ENCODE measurements around the gene BAIAP2L1.

Gene BAIAP2L1

DNA sequence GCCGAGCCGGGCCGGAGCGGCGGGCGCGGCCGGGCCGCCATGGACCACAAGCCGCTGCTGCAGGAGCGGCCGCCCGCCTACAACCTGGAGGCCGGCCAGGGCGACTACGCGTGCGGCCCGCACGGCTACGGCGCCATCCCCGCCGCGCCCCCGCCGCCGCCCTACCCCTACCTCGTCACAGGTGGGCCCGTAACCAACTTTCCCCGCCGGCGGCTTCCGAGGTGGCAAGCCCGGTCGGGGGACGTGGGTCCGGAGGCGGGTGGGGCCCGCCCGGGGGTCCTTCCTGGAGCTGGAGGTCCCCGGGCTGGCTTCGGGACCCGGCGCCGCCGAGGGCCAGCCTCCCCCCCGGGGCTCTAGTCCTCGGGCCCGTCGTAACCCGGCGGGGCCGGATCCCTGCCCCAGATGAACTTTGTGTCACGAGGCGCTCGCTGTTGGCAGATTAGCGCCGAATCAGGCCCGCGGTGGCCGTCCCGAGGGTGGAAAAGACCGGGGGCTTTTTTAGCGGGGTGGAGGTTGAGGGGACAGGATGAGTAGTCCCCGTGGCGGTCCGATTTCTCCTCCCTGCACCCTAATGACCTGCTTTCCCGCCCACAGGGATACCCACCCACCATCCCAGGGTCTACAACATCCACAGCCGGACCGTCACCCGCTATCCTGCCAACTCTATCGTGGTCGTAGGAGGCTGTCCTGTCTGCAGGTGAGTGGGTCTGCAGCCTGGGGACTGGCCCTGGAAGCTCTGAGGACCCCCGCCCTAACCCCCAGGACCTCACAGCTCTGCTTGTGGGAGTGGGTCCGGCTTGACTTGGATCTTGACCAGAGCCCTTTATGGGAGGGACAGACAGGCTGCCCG, 118.9 kb downstream of the BAIAP2L1 start:
- H3K4me3 ChIP-seq (ENCODE audit: low read length), result peak overlapping the region; percentile 91
- peak; percentile 16 for DNase-seq (ENCODE audit: low read depth)
- H3K36me3 ChIP-seq (ENCODE audit: control insufficient read depth, insufficient read depth, low read length, severe bottlenecking), result peaks cover 4% of the 10 kb centered on the region
- H3K4me1 ChIP-seq (ENCODE audit: control insufficient read depth, insufficient read depth, low read length), result peaks cover 44% of the 10 kb centered on the region
- H3K9ac ChIP-seq (ENCODE audit: low read length), result peak overlapping the region; percentile 93
- no peaks in the 10 kb centered on the region for H3K27me3 ChIP-seq (replicated peaks; ENCODE audit: control insufficient read depth, insufficient read depth, low read length)
- no peaks in the 10 kb centered on the region for H3K9me3 ChIP-seq (ENCODE audit: control insufficient read depth, low read length)

DNA sequence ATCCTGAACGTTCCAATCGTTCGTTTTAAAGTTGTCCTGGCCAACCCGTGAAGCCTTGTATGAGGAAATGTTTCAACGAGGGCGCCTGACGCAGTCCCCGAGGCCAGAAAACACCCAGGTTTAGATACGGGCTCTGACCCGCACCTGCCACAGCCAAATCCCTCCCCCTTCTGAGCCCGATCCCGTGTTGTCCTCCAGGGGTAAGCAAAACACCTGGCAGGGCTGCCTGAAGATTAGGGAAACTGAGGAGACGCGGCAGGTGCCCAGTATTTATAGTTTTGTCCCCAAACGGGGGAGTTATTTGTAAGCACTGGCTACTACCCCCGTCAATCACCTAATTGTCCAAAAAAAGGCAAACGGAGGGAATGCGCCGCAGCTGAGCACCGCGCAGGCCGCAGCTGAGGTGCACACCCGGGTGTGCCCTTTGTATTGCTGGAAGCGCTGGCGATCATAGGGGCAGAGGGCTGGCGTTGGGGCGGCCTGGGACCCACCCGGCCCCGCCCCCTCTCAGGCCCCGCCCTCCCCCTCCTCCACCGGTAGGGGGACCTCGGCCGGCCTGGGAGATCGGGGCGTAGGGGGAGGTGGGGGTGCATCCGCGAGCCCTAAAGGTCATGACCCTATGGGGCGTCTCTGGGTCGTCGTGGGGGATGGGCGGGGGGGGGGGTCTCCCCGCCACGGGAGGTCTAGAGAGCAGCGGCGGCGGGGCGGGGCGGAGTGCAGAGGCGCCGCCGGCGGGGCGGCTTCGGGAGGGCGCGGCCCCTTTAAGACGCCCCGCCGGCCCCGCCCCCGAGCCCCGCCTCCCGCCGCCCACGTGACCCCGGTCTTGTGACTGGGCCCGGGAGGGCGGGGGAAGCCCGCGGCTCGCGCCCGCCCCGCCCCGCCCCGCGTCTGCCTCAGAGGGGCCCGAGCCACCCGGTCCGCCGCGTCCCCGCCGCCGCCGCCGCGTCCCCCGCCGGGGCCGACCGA, 119.8 kb downstream of the BAIAP2L1 start, which contains the start of gene BRI3:
TSS of gene BRI3 (plus strand) at position 896 of the 966 bp plus-strand sequence. CDS start 110 bp downstream, outside the sequence.
- Histone ChIP-seq H3K36me3 (ENCODE audit: control insufficient read depth, insufficient read depth, low read length, severe bottlenecking) (peaks cover 4% of the 10 kb centered on the region), H3K4me1 (ENCODE audit: control insufficient read depth, insufficient read depth, low read length) (peaks cover 42% of the 10 kb centered on the region), H3K27me3 (replicated peaks; ENCODE audit: control insufficient read depth, insufficient read depth, low read length) (no peaks in the 10 kb centered on the region), H3K4me3 (ENCODE audit: low read length) (peak within 1 kb of the TSS; percentile 91), H3K9ac (ENCODE audit: low read length) (peak within 1 kb of the TSS; percentile 93), H3K9me3 (ENCODE audit: control insufficient read depth, low read length) (no peaks in the 10 kb centered on the region)
- DNase-seq (ENCODE audit: low read depth), result peak; percentile 98

DNA sequence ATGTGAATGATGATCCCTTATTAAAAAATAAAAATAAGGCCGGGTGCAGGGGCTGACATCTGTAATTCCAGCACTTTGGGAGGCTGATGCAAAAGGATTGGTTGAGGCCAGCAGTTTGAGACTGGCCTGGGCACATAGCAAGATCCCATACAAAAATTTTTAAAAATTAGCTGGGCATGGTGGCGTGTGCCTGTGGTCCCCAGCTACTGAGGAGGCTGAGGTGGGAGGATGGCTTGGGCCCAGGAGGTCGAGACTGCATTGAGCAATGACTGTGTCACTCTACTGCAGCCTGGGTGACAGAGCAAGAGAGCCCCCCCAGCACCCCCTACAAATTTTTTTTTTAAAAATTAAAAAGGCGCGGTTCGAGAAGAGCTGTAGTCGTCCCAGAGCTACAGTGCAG, 120.6 kb downstream of the BAIAP2L1 start:
- Histone ChIP-seq H3K36me3 (ENCODE audit: control insufficient read depth, insufficient read depth, low read length, severe bottlenecking) (peaks cover 4% of the 10 kb centered on the region), H3K27me3 (replicated peaks; ENCODE audit: control insufficient read depth, insufficient read depth, low read length) (no peaks in the 10 kb centered on the region), H3K9ac (ENCODE audit: low read length) (peak overlapping the region; percentile 88), H3K9me3 (ENCODE audit: control insufficient read depth, low read length) (no peaks in the 10 kb centered on the region), H3K4me1 (ENCODE audit: control insufficient read depth, insufficient read depth, low read length) (peaks cover 38% of the 10 kb centered on the region), H3K4me3 (ENCODE audit: low read length) (peak overlapping the region; percentile 81)
- no peak for DNase-seq (ENCODE audit: low read depth)

DNA sequence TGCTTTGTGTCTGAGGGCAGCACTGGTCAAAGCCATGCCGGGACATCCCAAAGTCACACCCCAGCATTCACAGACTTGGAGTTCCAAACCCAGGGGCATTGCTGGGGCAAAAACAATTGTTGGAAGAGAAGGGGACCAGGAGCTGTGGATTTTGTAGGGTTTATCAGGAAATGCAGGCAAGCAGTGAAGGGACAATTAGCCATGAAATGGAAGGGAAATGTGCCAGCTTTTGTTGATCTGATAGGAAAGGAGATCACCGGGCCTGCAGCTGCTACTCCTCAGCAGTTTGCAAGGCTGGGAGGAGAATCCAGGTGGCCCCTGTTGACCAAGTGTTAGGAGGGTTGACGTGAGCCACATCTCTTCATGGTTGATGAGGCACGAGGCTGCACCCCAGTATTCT, 122.0 kb downstream of the BAIAP2L1 start:
- H3K27me3 ChIP-seq (replicated peaks; ENCODE audit: control insufficient read depth, insufficient read depth, low read length), result no peaks in the 10 kb centered on the region
- H3K36me3 ChIP-seq (ENCODE audit: control insufficient read depth, insufficient read depth, low read length, severe bottlenecking), result peaks cover 4% of the 10 kb centered on the region
- no peak overlapping the region for H3K9ac ChIP-seq (ENCODE audit: low read length)
- H3K4me3 ChIP-seq (ENCODE audit: low read length), result no peak overlapping the region
- DNase-seq (ENCODE audit: low read depth), result no peak
- no peaks in the 10 kb centered on the region for H3K9me3 ChIP-seq (ENCODE audit: control insufficient read depth, low read length)
- H3K4me1 ChIP-seq (ENCODE audit: control insufficient read depth, insufficient read depth, low read length), result peaks cover 26% of the 10 kb centered on the region

DNA sequence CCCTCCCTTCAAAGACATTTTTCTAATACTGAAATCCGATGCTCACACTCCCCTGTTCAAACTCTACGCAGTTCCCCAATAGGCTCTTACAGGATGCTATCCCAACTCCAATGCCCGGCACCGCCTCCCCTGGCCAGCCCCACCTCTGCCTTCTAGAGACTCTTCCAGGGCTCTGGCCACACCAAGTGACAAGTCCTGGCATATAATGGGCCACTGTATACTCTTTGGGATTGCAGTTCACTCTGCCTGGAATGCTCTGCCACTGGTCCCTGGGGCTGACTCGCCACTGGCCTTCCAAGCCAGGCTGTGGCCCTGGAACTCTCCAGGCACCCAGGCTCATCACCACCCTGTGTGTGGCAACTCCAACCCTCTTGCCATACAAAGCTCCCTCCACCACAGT, 122.5 kb downstream of the BAIAP2L1 start:
- H3K9me3 ChIP-seq (ENCODE audit: control insufficient read depth, low read length), result no peaks in the 10 kb centered on the region
- no peak overlapping the region for H3K4me3 ChIP-seq (ENCODE audit: low read length)
- no peak for DNase-seq (ENCODE audit: low read depth)
- peaks cover 4% of the 10 kb centered on the region for H3K36me3 ChIP-seq (ENCODE audit: control insufficient read depth, insufficient read depth, low read length, severe bottlenecking)
- no peaks in the 10 kb centered on the region for H3K27me3 ChIP-seq (replicated peaks; ENCODE audit: control insufficient read depth, insufficient read depth, low read length)
- H3K9ac ChIP-seq (ENCODE audit: low read length), result no peak overlapping the region
- peaks cover 21% of the 10 kb centered on the region for H3K4me1 ChIP-seq (ENCODE audit: control insufficient read depth, insufficient read depth, low read length)

DNA sequence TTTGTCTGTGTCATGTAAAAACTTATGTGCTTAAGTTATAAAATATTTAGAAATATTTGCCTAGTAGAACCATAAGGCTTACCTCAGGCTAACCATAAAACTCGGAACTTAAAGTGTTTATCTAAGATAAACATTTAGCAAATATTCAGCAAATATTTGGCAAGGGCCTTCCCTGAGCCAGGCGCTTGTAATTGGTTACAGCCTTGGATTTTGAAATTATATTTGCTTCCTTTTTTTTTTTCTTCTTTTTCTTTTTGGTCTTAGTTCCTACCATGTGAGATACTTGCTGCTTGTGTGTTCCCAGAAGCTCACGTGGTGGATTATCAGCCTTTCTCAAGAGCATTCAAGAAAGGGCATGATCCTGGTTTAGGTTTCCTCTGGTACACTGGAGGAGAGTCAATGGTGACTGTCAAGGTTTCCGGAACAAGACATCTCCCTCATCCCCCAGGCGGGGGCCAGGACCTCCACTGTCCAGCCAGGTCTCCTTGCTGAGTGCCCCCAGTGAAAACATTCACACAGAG, 124.6 kb downstream of the BAIAP2L1 start:
- H3K4me1 ChIP-seq (ENCODE audit: control insufficient read depth, insufficient read depth, low read length), result peaks cover 17% of the 10 kb centered on the region
- H3K4me3 ChIP-seq (ENCODE audit: low read length), result no peak overlapping the region
- H3K36me3 ChIP-seq (ENCODE audit: control insufficient read depth, insufficient read depth, low read length, severe bottlenecking), result no peaks in the 10 kb centered on the region
- H3K9me3 ChIP-seq (ENCODE audit: control insufficient read depth, low read length), result no peaks in the 10 kb centered on the region
- no peaks in the 10 kb centered on the region for H3K27me3 ChIP-seq (replicated peaks; ENCODE audit: control insufficient read depth, insufficient read depth, low read length)
- H3K9ac ChIP-seq (ENCODE audit: low read length), result peak overlapping the region; percentile 5
- peak; percentile 83 for DNase-seq (ENCODE audit: low read depth)

DNA sequence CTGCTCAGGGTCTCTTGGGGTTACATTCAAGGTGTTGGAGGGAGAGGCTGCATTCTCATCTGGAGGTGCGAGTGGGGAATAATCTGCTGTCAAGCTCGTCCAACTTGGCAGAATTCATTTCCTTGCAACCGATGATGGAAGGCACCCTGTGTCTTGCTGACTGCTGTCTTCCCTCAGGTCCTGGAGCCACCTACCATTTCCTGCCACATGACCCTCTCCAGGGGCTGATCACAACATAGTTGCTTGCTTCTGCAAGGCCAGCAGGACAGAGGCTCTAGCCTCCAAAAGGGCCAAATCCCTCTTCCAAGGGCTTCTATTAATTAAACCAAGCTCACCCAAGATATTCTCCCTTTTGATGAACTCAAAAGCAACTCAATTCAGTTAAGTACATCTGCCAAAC, 133.6 kb downstream of the BAIAP2L1 start:
- no peak for DNase-seq (ENCODE audit: low read depth)
- Histone ChIP-seq H3K4me3 (ENCODE audit: low read length) (no peak overlapping the region), H3K4me1 (ENCODE audit: control insufficient read depth, insufficient read depth, low read length) (peaks cover 5% of the 10 kb centered on the region)

DNA sequence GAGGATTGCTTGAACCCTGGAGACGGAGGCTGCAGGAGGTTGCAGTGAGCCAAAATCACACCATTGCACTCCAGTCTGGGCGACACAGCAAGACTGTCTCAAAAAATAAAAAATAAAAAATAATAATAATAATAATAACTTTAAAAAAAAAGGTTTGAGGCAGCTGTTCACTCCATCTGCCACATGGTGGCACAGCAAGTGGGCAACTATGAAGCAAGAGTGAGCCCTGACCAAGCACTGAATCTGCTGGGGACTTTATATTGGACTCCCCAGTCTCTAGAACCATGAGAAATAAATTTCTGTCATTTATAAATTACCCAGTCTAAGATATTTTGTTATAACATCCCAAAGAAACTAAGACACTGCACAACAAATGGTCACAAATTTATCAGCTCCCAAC, 134.1 kb downstream of the BAIAP2L1 start:
- H3K4me1 ChIP-seq (ENCODE audit: control insufficient read depth, insufficient read depth, low read length), result peaks cover 5% of the 10 kb centered on the region
- no peaks in the 10 kb centered on the region for H3K27me3 ChIP-seq (replicated peaks; ENCODE audit: control insufficient read depth, insufficient read depth, low read length)
- no peak overlapping the region for H3K9ac ChIP-seq (ENCODE audit: low read length)
- peak; percentile 68 for DNase-seq (ENCODE audit: low read depth)
- no peaks in the 10 kb centered on the region for H3K9me3 ChIP-seq (ENCODE audit: control insufficient read depth, low read length)
- no peak overlapping the region for H3K4me3 ChIP-seq (ENCODE audit: low read length)
- no peaks in the 10 kb centered on the region for H3K36me3 ChIP-seq (ENCODE audit: control insufficient read depth, insufficient read depth, low read length, severe bottlenecking)

More for the DNA sequence above, 133.6 kb downstream of the BAIAP2L1 start:
- Histone ChIP-seq H3K36me3 (ENCODE audit: control insufficient read depth, insufficient read depth, low read length, severe bottlenecking) (no peaks in the 10 kb centered on the region), H3K27me3 (replicated peaks; ENCODE audit: control insufficient read depth, insufficient read depth, low read length) (no peaks in the 10 kb centered on the region), H3K9me3 (ENCODE audit: control insufficient read depth, low read length) (no peaks in the 10 kb centered on the region), H3K9ac (ENCODE audit: low read length) (no peak overlapping the region)

DNA sequence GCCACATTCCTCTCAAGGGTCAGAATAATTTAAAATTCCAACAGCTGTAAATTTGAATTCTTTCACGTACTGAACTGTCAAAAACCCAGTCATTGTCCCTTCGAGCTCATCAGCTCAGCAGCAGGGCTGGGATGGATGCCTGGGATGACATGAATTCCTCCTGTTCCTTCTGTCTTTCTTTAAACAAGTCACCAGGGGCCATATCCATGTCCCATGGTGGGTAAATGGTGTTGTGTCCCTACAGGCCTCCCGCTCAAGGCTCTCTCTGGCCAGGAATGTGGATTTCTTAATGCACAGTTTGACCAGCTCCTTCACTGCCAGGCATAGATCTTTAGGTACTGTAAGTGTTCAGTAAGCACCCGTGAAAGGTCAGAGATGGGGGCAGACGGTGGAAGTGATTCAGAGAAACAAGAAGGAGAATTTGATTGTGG, 135.0 kb downstream of the BAIAP2L1 start:
- Histone ChIP-seq H3K27me3 (replicated peaks; ENCODE audit: control insufficient read depth, insufficient read depth, low read length) (no peaks in the 10 kb centered on the region), H3K36me3 (ENCODE audit: control insufficient read depth, insufficient read depth, low read length, severe bottlenecking) (peaks cover 5% of the 10 kb centered on the region), H3K4me1 (ENCODE audit: control insufficient read depth, insufficient read depth, low read length) (peaks cover 5% of the 10 kb centered on the region), H3K9ac (ENCODE audit: low read length) (peak overlapping the region; percentile 29), H3K4me3 (ENCODE audit: low read length) (no peak overlapping the region), H3K9me3 (ENCODE audit: control insufficient read depth, low read length) (no peaks in the 10 kb centered on the region)
- peak; percentile 24 for DNase-seq (ENCODE audit: low read depth)

DNA sequence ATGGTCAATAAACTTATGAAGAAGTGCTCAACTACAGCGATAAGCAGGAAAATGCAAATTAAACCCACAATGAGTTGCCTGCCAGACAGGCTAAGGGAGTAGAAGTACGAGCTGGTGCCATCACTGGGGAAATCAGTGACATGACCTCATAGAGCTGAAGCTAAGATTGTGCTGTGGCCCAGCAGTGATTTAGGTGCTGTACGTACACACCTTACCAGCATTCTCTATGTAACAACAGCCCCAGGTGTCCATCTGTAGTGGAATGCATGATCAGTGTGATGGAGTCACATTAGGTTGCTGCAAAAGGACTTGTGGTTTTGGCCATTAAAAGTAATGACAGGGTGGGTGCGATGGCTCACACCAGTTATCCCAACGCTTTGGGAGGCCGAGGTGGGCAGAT, 143.2 kb downstream of the BAIAP2L1 start:
- Histone ChIP-seq H3K9me3 (ENCODE audit: control insufficient read depth, low read length) (no peaks in the 10 kb centered on the region), H3K36me3 (ENCODE audit: control insufficient read depth, insufficient read depth, low read length, severe bottlenecking) (peaks cover 15% of the 10 kb centered on the region), H3K27me3 (replicated peaks; ENCODE audit: control insufficient read depth, insufficient read depth, low read length) (no peaks in the 10 kb centered on the region), H3K4me3 (ENCODE audit: low read length) (no peak overlapping the region), H3K9ac (ENCODE audit: low read length) (no peak overlapping the region), H3K4me1 (ENCODE audit: control insufficient read depth, insufficient read depth, low read length) (peaks cover 7% of the 10 kb centered on the region)
- DNase-seq (ENCODE audit: low read depth), result no peak

DNA sequence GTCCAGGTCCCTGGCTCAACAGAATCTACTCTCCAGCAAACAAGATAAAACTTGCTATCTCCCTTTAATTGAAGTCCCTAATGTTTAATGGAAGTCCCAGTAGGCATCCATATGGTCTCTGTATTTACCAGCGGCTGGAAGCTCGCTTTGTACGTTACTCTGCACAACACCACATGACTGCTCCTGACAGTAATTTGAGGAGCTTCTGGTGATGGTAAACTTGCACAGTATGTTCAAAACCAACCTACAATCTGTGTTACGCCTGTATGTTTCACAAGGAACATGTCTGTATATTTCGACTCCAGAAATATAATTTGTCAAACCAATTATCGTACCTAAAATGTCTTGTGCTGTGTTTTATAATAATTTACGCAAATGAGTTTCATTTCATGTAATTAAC, 144.5 kb downstream of the BAIAP2L1 start:
- Histone ChIP-seq H3K9ac (ENCODE audit: low read length) (no peak overlapping the region), H3K9me3 (ENCODE audit: control insufficient read depth, low read length) (no peaks in the 10 kb centered on the region), H3K4me1 (ENCODE audit: control insufficient read depth, insufficient read depth, low read length) (peaks cover 10% of the 10 kb centered on the region), H3K27me3 (replicated peaks; ENCODE audit: control insufficient read depth, insufficient read depth, low read length) (no peaks in the 10 kb centered on the region), H3K4me3 (ENCODE audit: low read length) (no peak overlapping the region), H3K36me3 (ENCODE audit: control insufficient read depth, insufficient read depth, low read length, severe bottlenecking) (peaks cover 14% of the 10 kb centered on the region)
- no peak for DNase-seq (ENCODE audit: low read depth)
